ENCODE measurements around the gene MRPL4. TPM values are rescaled to one million over a fixed set of nuclear protein-coding genes. Genes with fewer than 3 reads are reported as not detected.
A peak's percentile ranks its signal among the peaks of the same experiment; 100 is the strongest.

MRPL4 gene
- total RNA-seq, 1 experiment from 2014 or later: 112 TPM

DNA sequence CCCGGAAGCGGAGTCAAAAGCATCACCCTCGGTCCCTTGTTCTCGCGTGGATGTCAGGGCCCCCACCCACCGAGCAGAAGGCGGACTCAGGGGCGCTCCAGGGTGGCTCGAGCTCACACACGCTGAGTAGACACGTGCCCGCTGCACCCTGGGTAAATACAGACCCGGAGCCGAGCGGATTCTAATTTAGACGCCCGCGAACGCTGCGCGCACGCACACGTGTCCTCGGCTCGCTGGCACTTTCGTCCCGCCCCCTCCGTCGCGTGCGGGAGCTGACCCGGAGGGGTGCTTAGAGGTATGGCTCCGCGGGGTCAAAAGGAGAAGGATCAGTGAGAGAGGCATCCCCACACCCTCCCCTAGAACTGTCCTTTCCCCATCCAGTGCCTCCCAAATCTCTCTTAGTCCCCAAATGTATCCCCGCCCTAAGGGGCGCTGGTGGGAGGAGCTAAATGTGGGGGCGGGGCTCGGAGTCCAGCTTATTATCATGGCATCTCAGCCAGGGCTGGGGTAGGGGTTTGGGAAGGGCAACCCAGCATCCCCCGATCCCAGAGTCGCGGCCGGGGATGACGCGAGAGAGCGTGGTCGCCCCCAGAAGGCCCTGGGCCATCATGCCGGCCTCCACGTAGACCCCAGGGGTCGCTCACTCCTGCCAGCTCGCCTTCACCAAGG lies 37.3 kb downstream of the MRPL4 start:
- Histone ChIP-seq H3K9me3 (ENCODE audit: low read depth, low read length, poor library complexity, severe bottlenecking) (no peaks in the 10 kb centered on the region), H3K27ac (ENCODE audit: low read depth, low read length, poor library complexity, severe bottlenecking) (peak overlapping the region; percentile 44), H3K4me3 (ENCODE audit: low read depth, low read length, poor library complexity, severe bottlenecking) (peak overlapping the region; percentile 47), H3K4me1 (ENCODE audit: insufficient read depth, low read length, poor library complexity, severe bottlenecking) (peaks cover 56% of the 10 kb centered on the region), H3K27me3 (replicated peaks; ENCODE audit: insufficient read depth, low read depth, low read length, poor library complexity) (peaks cover 19% of the 10 kb centered on the region), H3K36me3 (ENCODE audit: insufficient read depth, low read length, poor library complexity, severe bottlenecking) (no peaks in the 10 kb centered on the region)
- BruUV-seq (replicated peaks): no TSS peak
- POLR2A ChIA-PET (ENCODE audit: low non-redundant PET): interaction anchor here (0.5 to 0.7 kb wide), 2 partner anchors 22 to 131 kb away, joined by 4 read pairs; partner anchors contain the start of gene PDE4A
- intact Hi-C loops (cut with micrococcal nuclease; ENCODE audit: unreplicated experiment): loop anchor here (2.0 kb wide), 1 partner anchor 44 kb away; the partner anchor contains the start of gene RAVER1
- DNase-seq (ENCODE audit: low spot score): peak; percentile 92
- no peak for TF ChIP-seq EZH2 (IDR thresholded peaks at IDR 0.05; ENCODE audit: borderline replicate concordance, low read depth, low read length, poor library complexity, severe bottlenecking)
- TF ChIP-seq, protein P1, sequence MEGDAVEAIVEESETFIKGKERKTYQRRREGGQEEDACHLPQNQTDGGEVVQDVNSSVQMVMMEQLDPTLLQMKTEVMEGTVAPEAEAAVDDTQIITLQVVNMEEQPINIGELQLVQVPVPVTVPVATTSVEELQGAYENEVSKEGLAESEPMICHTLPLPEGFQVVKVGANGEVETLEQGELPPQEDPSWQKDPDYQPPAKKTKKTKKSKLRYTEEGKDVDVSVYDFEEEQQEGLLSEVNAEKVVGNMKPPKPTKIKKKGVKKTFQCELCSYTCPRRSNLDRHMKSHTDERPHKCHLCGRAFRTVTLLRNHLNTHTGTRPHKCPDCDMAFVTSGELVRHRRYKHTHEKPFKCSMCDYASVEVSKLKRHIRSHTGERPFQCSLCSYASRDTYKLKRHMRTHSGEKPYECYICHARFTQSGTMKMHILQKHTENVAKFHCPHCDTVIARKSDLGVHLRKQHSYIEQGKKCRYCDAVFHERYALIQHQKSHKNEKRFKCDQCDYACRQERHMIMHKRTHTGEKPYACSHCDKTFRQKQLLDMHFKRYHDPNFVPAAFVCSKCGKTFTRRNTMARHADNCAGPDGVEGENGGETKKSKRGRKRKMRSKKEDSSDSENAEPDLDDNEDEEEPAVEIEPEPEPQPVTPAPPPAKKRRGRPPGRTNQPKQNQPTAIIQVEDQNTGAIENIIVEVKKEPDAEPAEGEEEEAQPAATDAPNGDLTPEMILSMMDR (conservative IDR thresholded peaks at IDR 0.05; ENCODE audit: low read depth, low read length): no peak
- CTCF ChIA-PET: interaction anchor here (0.6 to 3.1 kb wide), 8 partner anchors 20 to 1776 kb away, joined by 3 to 15 read pairs (median 5); no protein-coding TSS in a partner anchor

DNA sequence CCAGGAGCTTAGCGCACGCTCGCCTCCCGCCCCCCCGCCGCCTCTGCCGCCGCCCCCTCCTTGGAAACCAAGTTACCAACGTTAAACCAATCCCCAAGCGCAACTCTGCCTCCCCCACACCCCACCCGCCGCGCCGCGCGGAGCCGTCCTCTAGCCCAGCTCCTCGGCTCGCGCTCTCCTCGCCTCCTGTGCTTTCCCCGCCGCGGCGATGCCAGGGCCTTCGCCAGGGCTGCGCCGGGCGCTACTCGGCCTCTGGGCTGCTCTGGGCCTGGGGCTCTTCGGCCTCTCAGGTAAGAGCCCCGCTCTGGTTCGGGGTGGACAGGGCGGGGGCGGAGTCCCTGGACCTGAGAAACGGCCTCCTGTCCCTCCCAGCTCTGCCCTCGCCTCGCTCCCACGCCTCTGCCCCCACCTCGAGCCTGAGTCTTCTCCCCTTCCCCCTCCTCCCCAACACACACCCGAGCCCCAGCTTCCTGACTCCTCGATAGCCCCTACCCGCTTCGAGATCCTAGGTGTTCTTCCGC lies 37.9 kb downstream of the MRPL4 start, which contains the start of gene ICAM5:
ICAM5 (plus strand) TSS at position 117 of the 521 bp plus-strand sequence; CDS start at position 209, 92 bp downstream.
- TF ChIP-seq EZH2 (IDR thresholded peaks at IDR 0.05; ENCODE audit: borderline replicate concordance, low read depth, low read length, poor library complexity, severe bottlenecking): no peak
- TF ChIP-seq, protein P1 (conservative IDR thresholded peaks at IDR 0.05; ENCODE audit: low read depth, low read length): no peak
- intact Hi-C loops (cut with micrococcal nuclease; ENCODE audit: unreplicated experiment): loop anchor here (2.0 kb wide), 1 partner anchor 43 kb away; the partner anchor contains the start of gene RAVER1
- peak; percentile 75 for DNase-seq (ENCODE audit: low spot score)
- CTCF ChIA-PET: interaction anchor here (0.6 to 3.1 kb wide), 8 partner anchors 20 to 1775 kb away, joined by 3 to 15 read pairs (median 5); no protein-coding TSS in a partner anchor
- Histone ChIP-seq H3K4me1 (ENCODE audit: insufficient read depth, low read length, poor library complexity, severe bottlenecking) (peaks cover 56% of the 10 kb centered on the region), H3K27me3 (replicated peaks; ENCODE audit: insufficient read depth, low read depth, low read length, poor library complexity) (peaks cover 25% of the 10 kb centered on the region), H3K9me3 (ENCODE audit: low read depth, low read length, poor library complexity, severe bottlenecking) (no peaks in the 10 kb centered on the region), H3K36me3 (ENCODE audit: insufficient read depth, low read length, poor library complexity, severe bottlenecking) (no peaks in the 10 kb centered on the region), H3K27ac (ENCODE audit: low read depth, low read length, poor library complexity, severe bottlenecking) (peak within 1 kb of the TSS; percentile 44), H3K4me3 (ENCODE audit: low read depth, low read length, poor library complexity, severe bottlenecking) (peak within 1 kb of the TSS; percentile 47)
- BruUV-seq (replicated peaks): no TSS peak
- POLR2A ChIA-PET (ENCODE audit: low non-redundant PET): interaction anchor here (0.5 to 0.7 kb wide), 2 partner anchors 22 to 130 kb away, joined by 4 read pairs; partner anchors contain the start of gene PDE4A

DNA sequence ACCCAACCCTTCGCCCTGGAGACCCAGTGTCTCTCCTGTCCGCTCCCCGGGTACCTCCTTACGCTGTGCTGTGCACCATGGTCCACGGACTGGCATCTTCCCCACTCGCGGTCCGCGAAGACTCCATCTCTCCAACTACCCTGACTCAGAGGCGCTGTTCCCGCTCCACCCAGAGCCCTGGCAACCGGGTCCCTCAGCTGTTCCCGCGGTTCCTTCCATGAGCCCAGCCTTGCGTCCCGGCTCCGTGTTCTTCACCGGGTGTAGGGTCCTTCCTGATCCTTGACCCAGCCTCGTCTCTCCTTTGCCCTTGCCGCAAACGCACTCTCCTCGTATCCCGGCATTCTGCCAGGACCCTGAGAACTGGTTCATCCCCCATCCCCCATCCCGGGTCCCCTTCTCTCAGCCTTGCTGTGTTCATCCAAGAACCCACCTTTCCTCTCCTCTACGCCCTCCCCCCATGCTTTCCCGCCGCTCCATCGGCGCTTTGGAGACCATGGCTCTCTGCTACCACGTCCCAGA lies 38.4 kb downstream of the MRPL4 start:
- DNase-seq (ENCODE audit: low spot score): peak; percentile 41
- ChIA-PET CTCF (interaction anchor here (0.6 to 3.1 kb wide), 3 partner anchors 21 to 89 kb away, joined by 5 to 15 read pairs (median 6); no protein-coding TSS in a partner anchor), POLR2A (ENCODE audit: low non-redundant PET) (no interaction called here)
- BruUV-seq (replicated peaks): no TSS peak
- Histone ChIP-seq H3K27me3 (replicated peaks; ENCODE audit: insufficient read depth, low read depth, low read length, poor library complexity) (peaks cover 30% of the 10 kb centered on the region), H3K4me1 (ENCODE audit: insufficient read depth, low read length, poor library complexity, severe bottlenecking) (peaks cover 60% of the 10 kb centered on the region), H3K27ac (ENCODE audit: low read depth, low read length, poor library complexity, severe bottlenecking) (peak overlapping the region; percentile 15), H3K4me3 (ENCODE audit: low read depth, low read length, poor library complexity, severe bottlenecking) (peak overlapping the region; percentile 47), H3K9me3 (ENCODE audit: low read depth, low read length, poor library complexity, severe bottlenecking) (no peaks in the 10 kb centered on the region), H3K36me3 (ENCODE audit: insufficient read depth, low read length, poor library complexity, severe bottlenecking) (no peaks in the 10 kb centered on the region)
- TF ChIP-seq EZH2 (IDR thresholded peaks at IDR 0.05; ENCODE audit: borderline replicate concordance, low read depth, low read length, poor library complexity, severe bottlenecking): no peak
- TF ChIP-seq, protein P1 (conservative IDR thresholded peaks at IDR 0.05; ENCODE audit: low read depth, low read length): no peak
- intact Hi-C loops (cut with micrococcal nuclease; ENCODE audit: unreplicated experiment): no loop called here

Data from A673 (cell line).